Colon (tissue), 2 donors: ENCODE data around the gene CHST11.
"Not testable (repeated sequence)": the region's sequence is repeated elsewhere in the genome, so short reads cannot be mapped to it uniquely, and the experiment has no call there.

ENCODE experiments used
- FAIRE-seq: peaks from 2 replicates; lab custom pipeline; 2012; peaks lifted over from hg19 to GRCh38; lab: Jason Lieb, UNC
- donor health status: control.
- donor health status: control.

Gene CHST11

GRCh38 chr12:104567832-104568486, 111.2 kb downstream of the CHST11 start:
- FAIRE-seq: no peak

GRCh38 chr12:104568487-104568868, 111.7 kb downstream of the CHST11 start:
- FAIRE-seq: no peak

- no peak for FAIRE-seq
Observed at GRCh38 chr12:104568935-104569334, 112.2 kb downstream of the CHST11 start.

- FAIRE-seq: no peak
Observed at GRCh38 chr12:104569346-104570173, 112.8 kb downstream of the CHST11 start.

GRCh38 chr12:104570174-104570907, 113.6 kb downstream of the CHST11 start:
- FAIRE-seq: no peak

- no peak for FAIRE-seq
Observed at GRCh38 chr12:104571328-104571727, 114.6 kb downstream of the CHST11 start.

- not testable (repeated sequence) for FAIRE-seq
Observed at GRCh38 chr12:104574353-104574752, 117.6 kb downstream of the CHST11 start.

GRCh38 chr12:104574758-104575157, 118.0 kb downstream of the CHST11 start:
- FAIRE-seq: not testable (repeated sequence)

GRCh38 chr12:104575442-104576186, 118.9 kb downstream of the CHST11 start:
- FAIRE-seq: no peak

- FAIRE-seq: no peak
Observed at GRCh38 chr12:104576187-104576778, 119.5 kb downstream of the CHST11 start.

GRCh38 chr12:104576980-104577580, 120.3 kb downstream of the CHST11 start:
- FAIRE-seq: no peak

- FAIRE-seq: no peak
Observed at GRCh38 chr12:104577581-104577981, 120.8 kb downstream of the CHST11 start.

GRCh38 chr12:104578453-104578852, 121.7 kb downstream of the CHST11 start:
- FAIRE-seq: no peak

GRCh38 chr12:104579718-104580495, 123.2 kb downstream of the CHST11 start:
- FAIRE-seq: no peak

- FAIRE-seq: no peak
Observed at GRCh38 chr12:104581005-104581570, 124.3 kb downstream of the CHST11 start.

GRCh38 chr12:104582739-104583138, 126.0 kb downstream of the CHST11 start:
- FAIRE-seq: no peak

GRCh38 chr12:104583301-104583700, 126.6 kb downstream of the CHST11 start:
- FAIRE-seq: no peak

- FAIRE-seq: no peak
Observed at GRCh38 chr12:104585448-104586055, 128.8 kb downstream of the CHST11 start.

- no peak for FAIRE-seq
Observed at GRCh38 chr12:104586351-104586919, 129.7 kb downstream of the CHST11 start.
